HepG2 (cell line): ENCODE data around the gene TPRX1. TPM values are rescaled to one million over a fixed set of nuclear protein-coding genes. Genes with fewer than 3 reads are reported as not detected.

ENCODE experiments used
- ATAC-seq: fragments of 200-7000 bp; cut with Tn5 transposase; 3 replicates; pipeline ENCODE4 v1.9.1; 2020; ENCODE audit warnings: mild to moderate bottlenecking, moderate library complexity
- BruUV-seq: library from RNA; stranded (reverse); fragments of 400-500 nt; replicated peaks from 2 replicates; lab custom pipeline; 2021; lab: Mats Ljungman, UMichigan
- CTCF ChIA-PET: fragments of 300-600 bp; formaldehyde crosslinking; extraction: SDS; loops from one replicate; lab custom pipeline; 2021; ENCODE audit warnings: low total read pairs, inconsistent platforms, low intra/inter-chr PET ratio; lab: Yijun Ruan, JAX
- POLR2A ChIA-PET: fragments of 350-600 bp; sonication (Branson Sonifier 250); formaldehyde crosslinking; loops from one replicate; lab custom pipeline; 2020; ENCODE audit warnings: antibody characterized with exemption, inconsistent platforms; lab: Yijun Ruan, JAX
- DNase-seq: peaks from one replicate; pipeline ENCODE4 v3.0.0-alpha.2; 2015; ENCODE audit warnings: low spot score
- FAIRE-seq: peaks from 3 replicates; lab custom pipeline; 2011; peaks lifted over from hg19 to GRCh38; lab: Jason Lieb, UNC
- H2AFZ ChIP-seq: one replicate; pipeline ENCODE4 v1.6.1; 2011; ENCODE audit warnings: low read length, inconsistent platforms
- H3K27ac ChIP-seq: fragments of 300-600 bp; 3 replicates; pipeline ENCODE4 v1.8.0; 2011; ENCODE audit warnings: mixed run types, mild to moderate bottlenecking, mixed read lengths, low read length, inconsistent platforms; ENCODE audit not compliant: insufficient read depth; ENCODE audit errors: extremely low read length
- H3K27me3 ChIP-seq, 2 experiments: fragments of 200-600 bp in 1 of 2; 2 replicates in 1 of 2; 3 replicates in 1 of 2; pipeline versions ENCODE4 v1.6.0 to v1.8.0; 2011; ENCODE audit warnings: low read length in 2 of 2, mild to moderate bottlenecking in 2 of 2, moderate library complexity in 2 of 2, inconsistent platforms in 1 of 2; ENCODE audit not compliant: insufficient read depth in 2 of 2, control insufficient read depth in 1 of 2
- H3K36me3 ChIP-seq, 2 experiments: fragments of 200-600 bp in 1 of 2; replicated peaks in 1 of 2; 2 replicates in 1 of 2; 3 replicates in 1 of 2; pipeline versions ENCODE4 v1.5.1 to v1.8.0; 2011; ENCODE audit warnings: low read length in 2 of 2, inconsistent platforms in 1 of 2; ENCODE audit not compliant: insufficient read depth in 2 of 2, control insufficient read depth in 1 of 2
- H3K4me1 ChIP-seq: 2 replicates; pipeline ENCODE4 v1.5.1; 2012; ENCODE audit warnings: low read length, inconsistent platforms; ENCODE audit not compliant: insufficient read depth
- H3K4me2 ChIP-seq: 2 replicates; pipeline ENCODE4 v1.6.0; 2011; ENCODE audit warnings: low read depth, low read length, inconsistent platforms
- H3K4me3 ChIP-seq, 3 experiments: fragments of 200-600 bp in 1 of 3; sonication (generic), shearing (Covaris generic) in 1 of 3; replicated peaks in 1 of 3; 2 replicates each; pipeline ENCODE4 v1.5.1; 2011 to 2016; ENCODE audit warnings: low read length in 3 of 3, inconsistent platforms in 2 of 3, low read depth in 2 of 3, mild to moderate bottlenecking in 2 of 3, control low read depth in 1 of 3, mixed read lengths in 1 of 3; ENCODE audit not compliant: insufficient read depth in 1 of 3
- H3K79me2 ChIP-seq: one replicate; pipeline ENCODE4 v1.6.1; 2011; ENCODE audit warnings: low read length, inconsistent platforms; ENCODE audit not compliant: insufficient read depth
- H3K9ac ChIP-seq: 2 replicates; pipeline ENCODE4 v1.6.0; 2011; ENCODE audit warnings: mild to moderate bottlenecking, low read depth, low read length, inconsistent platforms; ENCODE audit not compliant: insufficient read depth
- H3K9me3 ChIP-seq: 2 replicates; pipeline ENCODE4 v1.5.1; 2012; ENCODE audit warnings: mild to moderate bottlenecking, low read length
- H4K20me1 ChIP-seq: 2 replicates; pipeline ENCODE4 v1.6.0; 2011; ENCODE audit warnings: inconsistent platforms, mild to moderate bottlenecking, low read length, moderate library complexity; ENCODE audit not compliant: insufficient read depth
- ATF7-NPFF ChIP-seq: sonication (generic); formaldehyde crosslinking; IDR thresholded peaks from 2 replicates; pipeline ENCODE4 v1.8.1; 2023; ENCODE audit warnings: mild to moderate bottlenecking, low read depth, missing genetic modification reagents, moderate library complexity
- ETV5 ChIP-seq: IDR thresholded peaks from 2 replicates; pipeline ENCODE4 v1.6.1; 2018; ENCODE audit warnings: missing biosample characterization, missing genetic modification reagents, inconsistent platforms, borderline replicate concordance
- GPN1 ChIP-seq: sonication (generic); formaldehyde crosslinking; IDR thresholded peaks from 2 replicates; pipeline ENCODE4 v1.5.1; 2020; ENCODE audit warnings: missing genetic modification reagents, borderline replicate concordance
- NFYB ChIP-seq: sonication (generic); formaldehyde crosslinking; IDR thresholded peaks from 2 replicates; pipeline ENCODE4 v1.4.0; 2020; ENCODE audit warnings: missing genetic modification reagents
- PPARG ChIP-seq: conservative IDR thresholded peaks from 2 replicates; pipeline ENCODE4 v1.6.1; 2016; ENCODE audit warnings: missing biosample characterization, missing genetic modification reagents
- SP4 ChIP-seq: sonication (generic); formaldehyde crosslinking; IDR thresholded peaks from 2 replicates; pipeline ENCODE4 v1.8.1; 2023; ENCODE audit warnings: mild to moderate bottlenecking, missing genetic modification reagents
- TCF7 ChIP-seq: sonication (generic); IDR thresholded peaks from 2 replicates; pipeline ENCODE4 v1.6.1; 2016; ENCODE audit warnings: antibody characterized with exemption, low read depth
- TEAD2 ChIP-seq: sonication (generic); formaldehyde crosslinking; IDR thresholded peaks from 2 replicates; pipeline ENCODE4 v1.9.0; 2021; ENCODE audit warnings: missing genetic modification reagents
- TOE1 ChIP-seq: sonication (generic); formaldehyde crosslinking; IDR thresholded peaks from 2 replicates; pipeline ENCODE4 v1.4.0; 2020; ENCODE audit warnings: mild to moderate bottlenecking, missing genetic modification reagents
- ZNF256 ChIP-seq: sonication (generic); formaldehyde crosslinking; conservative IDR thresholded peaks from 2 replicates; pipeline ENCODE4 v1.4.0; 2020; ENCODE audit warnings: missing genetic modification reagents
- ZNF468 ChIP-seq: sonication (generic); formaldehyde crosslinking; IDR thresholded peaks from 2 replicates; pipeline ENCODE4 v1.8.0; 2022; ENCODE audit warnings: mild to moderate bottlenecking, moderate library complexity, missing genetic modification reagents
- ZNF678 ChIP-seq: sonication (generic); formaldehyde crosslinking; IDR thresholded peaks from 2 replicates; pipeline ENCODE4 v1.4.0; 2020; ENCODE audit warnings: mild to moderate bottlenecking, missing genetic modification reagents
- ZSCAN25 ChIP-seq: sonication (generic); formaldehyde crosslinking; IDR thresholded peaks from 2 replicates; pipeline ENCODE4 v1.8.0; 2022; ENCODE audit warnings: mild to moderate bottlenecking, missing genetic modification reagents
- WGBS: methylation state at CpG from one replicate; pipeline ENCODE4 v1.1.6; 2017; ENCODE audit warnings: low lambda C conversion rate; 5-methylcytosine and 5-hydroxymethylcytosine counted together
- in situ Hi-C: cut with HindIII; loops from 2 replicates; pipeline ENCODE4 v1.10.0; 2017; ENCODE audit warnings: low pct_unique_long_range_greater_than_20kb; ENCODE audit not compliant: extremely low pct_ligation_motif_present
- intact Hi-C: fragments of 100-400 bp; cut with micrococcal nuclease; formaldehyde crosslinking; loops from one replicate; pipeline ENCODE4 v1.10.0; 2022; ENCODE audit not compliant: unreplicated experiment
- polyA plus RNA-seq, 8 experiments: library from polyadenylated mRNA; depleted of rRNA in 3 of 8; stranded (reverse) in 7 of 8; unstranded in 1 of 8; fragments of >200 nt; fragmentation: Illumina TruSeq in 4 of 8; extraction: Trizol in 4 of 8; gene quantifications; 2 replicates each; pipeline versions ENCODE4 v1.2.1 to v1.2.3, GENCODE V29; 2011 to 2016; ENCODE audit warnings: low read depth in 4 of 8, missing spikeins in 1 of 8, mixed read lengths in 1 of 8; ENCODE audit not compliant: insufficient read depth in 1 of 8
- total RNA-seq, 5 experiments: library from RNA; depleted of rRNA; stranded (reverse); fragments of >200 nt; fragmentation: Illumina TruSeq; extraction: Trizol; gene quantifications; 2 replicates each; pipeline ENCODE4 v1.2.3, GENCODE V29; 2016; ENCODE audit warnings: low read depth in 1 of 5

Gene TPRX1
- total and polyA plus RNA-seq, 2 of the 13 experiments (the other 11 are each of a cell fraction or from before 2014, with no cell fraction given), result not detected

DNA sequence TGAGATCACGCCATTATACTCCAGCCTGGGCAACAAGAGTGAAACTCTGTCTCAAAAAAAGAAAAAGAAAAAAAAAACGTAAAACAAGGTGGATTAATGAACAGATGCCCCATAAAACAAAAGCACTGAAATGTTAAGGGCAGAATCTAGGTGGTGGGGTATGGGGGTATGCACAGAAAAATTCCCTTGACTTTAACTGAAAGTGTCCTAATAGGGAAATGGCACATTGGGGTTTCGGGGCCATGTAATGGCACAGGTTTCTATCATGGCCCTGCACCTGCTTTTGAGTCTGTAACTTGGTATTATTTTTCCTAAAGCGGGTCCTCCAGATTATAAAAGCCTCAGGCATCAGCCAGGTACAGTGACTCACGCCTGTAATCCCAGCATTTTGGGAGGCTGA, 42.8 kb downstream of the TPRX1 start:
- no peak for ATAC-seq
- no TSS peak for BruUV-seq
- H4K20me1 ChIP-seq, result 0 out of 2 replicates have a peak, but pooled peaks cover 5% of the 10 kb centered on the region
- intact Hi-C loops, result no loop called here
- CTCF ChIA-PET, result no interaction called here
- H3K4me3 ChIP-seq, result no peak overlapping the region
- FAIRE-seq, result no peak
- H3K9me3 ChIP-seq, result no peaks in the 10 kb centered on the region
- POLR2A ChIA-PET, result no interaction called here
- H3K36me3 ChIP-seq, result peaks cover 1 to 13% of the 10 kb centered on the region in 2 experiments; a peak in 3 of 5 replicates
- in situ Hi-C loops, result no loop called here
- no peak overlapping the region for H3K27ac ChIP-seq
- no peak overlapping the region for H2AFZ ChIP-seq
- WGBS, result 83% methylated on average over 5 of the region's 5 CpGs
- H3K4me2 ChIP-seq, result no peak overlapping the region
- H3K79me2 ChIP-seq, result no peaks in the 10 kb centered on the region
- H3K4me1 ChIP-seq, result peaks cover 57% of the 10 kb centered on the region
- H3K9ac ChIP-seq, result no peak overlapping the region
- TF ChIP-seq TEAD2 (CRISPR knock-in tag), result no peak
- TF ChIP-seq ETV5 (CRISPR knock-in tag), result no peak
- TF ChIP-seq PPARG (CRISPR knock-in tag), result no peak
- TF ChIP-seq SP4 (CRISPR knock-in tag), result no peak
- TF ChIP-seq GPN1 (CRISPR knock-in tag), result no peak
- no peak for TF ChIP-seq TCF7
- no peak for TF ChIP-seq TOE1 (CRISPR knock-in tag)
- TF ChIP-seq ZNF468 (CRISPR knock-in tag), result no peak
- no peak for TF ChIP-seq ZNF256 (CRISPR knock-in tag)
- no peak for TF ChIP-seq ZNF678 (CRISPR knock-in tag)
- no peak for TF ChIP-seq ZSCAN25 (CRISPR knock-in tag)
- TF ChIP-seq NFYB (CRISPR knock-in tag), result no peak
- no peak for TF ChIP-seq ATF7-NPFF
- no peaks in the 10 kb centered on the region for H3K27me3 ChIP-seq
- no peak for DNase-seq
